Measurements from ENCODE around the gene NEDD4L. TPM values are rescaled to one million over a fixed set of nuclear protein-coding genes. Genes with fewer than 3 reads are reported as not detected.

The NEDD4L gene
- total and polyA plus RNA-seq, 2 experiments from 2014 or later, result 36.2 to 72.3 TPM

DNA sequence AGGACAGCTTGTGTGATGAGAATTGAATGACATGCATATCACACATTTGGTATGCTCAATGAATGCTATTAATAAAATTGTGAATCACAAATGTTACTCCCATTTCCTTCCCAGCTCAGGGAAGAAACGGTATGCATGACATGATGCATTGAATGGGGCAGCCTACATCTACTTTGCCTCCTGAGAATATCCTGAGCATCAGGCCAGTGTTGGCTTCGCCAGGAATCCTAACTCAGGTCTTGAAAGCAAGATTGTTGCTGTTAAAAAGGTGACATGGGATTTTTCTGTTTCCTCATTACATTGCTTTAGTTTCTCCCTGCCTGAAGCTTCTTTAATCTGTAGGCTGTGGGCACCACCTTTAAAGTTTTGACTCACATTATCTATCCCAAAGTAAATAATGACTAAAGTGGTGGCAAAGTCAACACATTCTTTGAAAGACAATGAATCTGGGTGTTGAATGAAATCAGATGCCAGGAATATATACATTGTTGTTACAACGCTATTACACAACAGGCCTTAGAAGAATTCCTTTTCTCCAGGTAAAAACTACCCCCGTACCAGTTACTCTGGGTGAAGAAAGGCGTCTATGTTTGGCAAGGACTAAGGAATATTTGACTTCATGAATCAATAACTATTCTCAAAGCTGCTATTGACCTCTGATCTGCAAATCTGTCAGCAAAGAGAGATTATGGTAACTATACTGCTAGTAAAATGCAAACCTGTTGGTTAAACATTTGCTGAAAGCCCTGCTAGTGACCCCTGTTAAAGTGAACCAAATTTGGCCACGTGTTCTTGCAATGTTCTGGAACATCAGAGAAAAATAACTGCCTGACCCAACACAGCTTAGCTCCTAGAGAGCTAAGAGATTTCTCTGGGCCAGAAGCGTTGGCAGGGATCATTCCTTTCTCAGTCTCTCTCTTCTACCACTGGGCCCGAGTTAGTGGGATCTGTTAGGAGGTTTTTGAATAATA is 30.5 kb upstream of the NEDD4L start:
- H3K27ac ChIP-seq (ENCODE audit: low read depth), result no peak overlapping the region
- H3F3A ChIP-seq (replicated peaks; ENCODE audit: low read depth), result no peaks in the 10 kb centered on the region
- Mint-ChIP-seq H3K9me3 (peaks cover 19% of the 10 kb centered on the region), H3K36me3 (ENCODE audit: low read depth) (peaks cover 15% of the 10 kb centered on the region; the same call in 2 of the 3 replicates), H3K27ac (no peak overlapping the region), H3K4me3 (no peak overlapping the region), H3K27me3 (ENCODE audit: insufficient read depth, low read depth, poor library complexity) (no peaks in the 10 kb centered on the region), H3K4me1 (peaks cover 13% of the 10 kb centered on the region)
- peak overlapping the region; percentile 12; the same call in 1 of the 2 replicates for H2AFZ ChIP-seq
- H3K36me3 ChIP-seq (ENCODE audit: insufficient read depth), result no peaks in the 10 kb centered on the region
- H3K4me3 ChIP-seq, result no peak overlapping the region
- no peaks in the 10 kb centered on the region for H3K79me2 ChIP-seq (replicated peaks; ENCODE audit: insufficient read depth)
- peaks cover 16% of the 10 kb centered on the region; the same call in 1 of the 2 replicates for H3K4me1 ChIP-seq (ENCODE audit: insufficient read depth)
- no peak overlapping the region for H3K4me2 ChIP-seq
- H3K9me2 ChIP-seq (ENCODE audit: insufficient read depth), result no peaks in the 10 kb centered on the region
- TF ChIP-seq, protein P1, sequence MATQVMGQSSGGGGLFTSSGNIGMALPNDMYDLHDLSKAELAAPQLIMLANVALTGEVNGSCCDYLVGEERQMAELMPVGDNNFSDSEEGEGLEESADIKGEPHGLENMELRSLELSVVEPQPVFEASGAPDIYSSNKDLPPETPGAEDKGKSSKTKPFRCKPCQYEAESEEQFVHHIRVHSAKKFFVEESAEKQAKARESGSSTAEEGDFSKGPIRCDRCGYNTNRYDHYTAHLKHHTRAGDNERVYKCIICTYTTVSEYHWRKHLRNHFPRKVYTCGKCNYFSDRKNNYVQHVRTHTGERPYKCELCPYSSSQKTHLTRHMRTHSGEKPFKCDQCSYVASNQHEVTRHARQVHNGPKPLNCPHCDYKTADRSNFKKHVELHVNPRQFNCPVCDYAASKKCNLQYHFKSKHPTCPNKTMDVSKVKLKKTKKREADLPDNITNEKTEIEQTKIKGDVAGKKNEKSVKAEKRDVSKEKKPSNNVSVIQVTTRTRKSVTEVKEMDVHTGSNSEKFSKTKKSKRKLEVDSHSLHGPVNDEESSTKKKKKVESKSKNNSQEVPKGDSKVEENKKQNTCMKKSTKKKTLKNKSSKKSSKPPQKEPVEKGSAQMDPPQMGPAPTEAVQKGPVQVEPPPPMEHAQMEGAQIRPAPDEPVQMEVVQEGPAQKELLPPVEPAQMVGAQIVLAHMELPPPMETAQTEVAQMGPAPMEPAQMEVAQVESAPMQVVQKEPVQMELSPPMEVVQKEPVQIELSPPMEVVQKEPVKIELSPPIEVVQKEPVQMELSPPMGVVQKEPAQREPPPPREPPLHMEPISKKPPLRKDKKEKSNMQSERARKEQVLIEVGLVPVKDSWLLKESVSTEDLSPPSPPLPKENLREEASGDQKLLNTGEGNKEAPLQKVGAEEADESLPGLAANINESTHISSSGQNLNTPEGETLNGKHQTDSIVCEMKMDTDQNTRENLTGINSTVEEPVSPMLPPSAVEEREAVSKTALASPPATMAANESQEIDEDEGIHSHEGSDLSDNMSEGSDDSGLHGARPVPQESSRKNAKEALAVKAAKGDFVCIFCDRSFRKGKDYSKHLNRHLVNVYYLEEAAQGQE (IDR thresholded peaks at IDR 0.05; ENCODE audit: unreplicated experiment), result no peak
- TF ChIP-seq ZNF331 (CRISPR knock-in tag; IDR thresholded peaks at IDR 0.05; ENCODE audit: low read depth), result no peak
- TF ChIP-seq POLR2AphosphoS5 (IDR thresholded peaks at IDR 0.05; ENCODE audit: low read depth), result no peak
- no peak for TF ChIP-seq EZH2phosphoT487 (IDR thresholded peaks at IDR 0.05; ENCODE audit: unreplicated experiment)
- TF ChIP-seq, protein P2, sequence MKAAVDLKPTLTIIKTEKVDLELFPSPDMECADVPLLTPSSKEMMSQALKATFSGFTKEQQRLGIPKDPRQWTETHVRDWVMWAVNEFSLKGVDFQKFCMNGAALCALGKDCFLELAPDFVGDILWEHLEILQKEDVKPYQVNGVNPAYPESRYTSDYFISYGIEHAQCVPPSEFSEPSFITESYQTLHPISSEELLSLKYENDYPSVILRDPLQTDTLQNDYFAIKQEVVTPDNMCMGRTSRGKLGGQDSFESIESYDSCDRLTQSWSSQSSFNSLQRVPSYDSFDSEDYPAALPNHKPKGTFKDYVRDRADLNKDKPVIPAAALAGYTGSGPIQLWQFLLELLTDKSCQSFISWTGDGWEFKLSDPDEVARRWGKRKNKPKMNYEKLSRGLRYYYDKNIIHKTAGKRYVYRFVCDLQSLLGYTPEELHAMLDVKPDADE (IDR thresholded peaks at IDR 0.05), result no peak
- TF ChIP-seq, protein P3, sequence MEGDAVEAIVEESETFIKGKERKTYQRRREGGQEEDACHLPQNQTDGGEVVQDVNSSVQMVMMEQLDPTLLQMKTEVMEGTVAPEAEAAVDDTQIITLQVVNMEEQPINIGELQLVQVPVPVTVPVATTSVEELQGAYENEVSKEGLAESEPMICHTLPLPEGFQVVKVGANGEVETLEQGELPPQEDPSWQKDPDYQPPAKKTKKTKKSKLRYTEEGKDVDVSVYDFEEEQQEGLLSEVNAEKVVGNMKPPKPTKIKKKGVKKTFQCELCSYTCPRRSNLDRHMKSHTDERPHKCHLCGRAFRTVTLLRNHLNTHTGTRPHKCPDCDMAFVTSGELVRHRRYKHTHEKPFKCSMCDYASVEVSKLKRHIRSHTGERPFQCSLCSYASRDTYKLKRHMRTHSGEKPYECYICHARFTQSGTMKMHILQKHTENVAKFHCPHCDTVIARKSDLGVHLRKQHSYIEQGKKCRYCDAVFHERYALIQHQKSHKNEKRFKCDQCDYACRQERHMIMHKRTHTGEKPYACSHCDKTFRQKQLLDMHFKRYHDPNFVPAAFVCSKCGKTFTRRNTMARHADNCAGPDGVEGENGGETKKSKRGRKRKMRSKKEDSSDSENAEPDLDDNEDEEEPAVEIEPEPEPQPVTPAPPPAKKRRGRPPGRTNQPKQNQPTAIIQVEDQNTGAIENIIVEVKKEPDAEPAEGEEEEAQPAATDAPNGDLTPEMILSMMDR (conservative IDR thresholded peaks at IDR 0.05; ENCODE audit: low read depth in 2 of 2), result no peak
- TF ChIP-seq EZH2 (IDR thresholded peaks at IDR 0.05; ENCODE audit: low read depth, unreplicated experiment), result no peak
- TF ChIP-seq, protein P4, sequence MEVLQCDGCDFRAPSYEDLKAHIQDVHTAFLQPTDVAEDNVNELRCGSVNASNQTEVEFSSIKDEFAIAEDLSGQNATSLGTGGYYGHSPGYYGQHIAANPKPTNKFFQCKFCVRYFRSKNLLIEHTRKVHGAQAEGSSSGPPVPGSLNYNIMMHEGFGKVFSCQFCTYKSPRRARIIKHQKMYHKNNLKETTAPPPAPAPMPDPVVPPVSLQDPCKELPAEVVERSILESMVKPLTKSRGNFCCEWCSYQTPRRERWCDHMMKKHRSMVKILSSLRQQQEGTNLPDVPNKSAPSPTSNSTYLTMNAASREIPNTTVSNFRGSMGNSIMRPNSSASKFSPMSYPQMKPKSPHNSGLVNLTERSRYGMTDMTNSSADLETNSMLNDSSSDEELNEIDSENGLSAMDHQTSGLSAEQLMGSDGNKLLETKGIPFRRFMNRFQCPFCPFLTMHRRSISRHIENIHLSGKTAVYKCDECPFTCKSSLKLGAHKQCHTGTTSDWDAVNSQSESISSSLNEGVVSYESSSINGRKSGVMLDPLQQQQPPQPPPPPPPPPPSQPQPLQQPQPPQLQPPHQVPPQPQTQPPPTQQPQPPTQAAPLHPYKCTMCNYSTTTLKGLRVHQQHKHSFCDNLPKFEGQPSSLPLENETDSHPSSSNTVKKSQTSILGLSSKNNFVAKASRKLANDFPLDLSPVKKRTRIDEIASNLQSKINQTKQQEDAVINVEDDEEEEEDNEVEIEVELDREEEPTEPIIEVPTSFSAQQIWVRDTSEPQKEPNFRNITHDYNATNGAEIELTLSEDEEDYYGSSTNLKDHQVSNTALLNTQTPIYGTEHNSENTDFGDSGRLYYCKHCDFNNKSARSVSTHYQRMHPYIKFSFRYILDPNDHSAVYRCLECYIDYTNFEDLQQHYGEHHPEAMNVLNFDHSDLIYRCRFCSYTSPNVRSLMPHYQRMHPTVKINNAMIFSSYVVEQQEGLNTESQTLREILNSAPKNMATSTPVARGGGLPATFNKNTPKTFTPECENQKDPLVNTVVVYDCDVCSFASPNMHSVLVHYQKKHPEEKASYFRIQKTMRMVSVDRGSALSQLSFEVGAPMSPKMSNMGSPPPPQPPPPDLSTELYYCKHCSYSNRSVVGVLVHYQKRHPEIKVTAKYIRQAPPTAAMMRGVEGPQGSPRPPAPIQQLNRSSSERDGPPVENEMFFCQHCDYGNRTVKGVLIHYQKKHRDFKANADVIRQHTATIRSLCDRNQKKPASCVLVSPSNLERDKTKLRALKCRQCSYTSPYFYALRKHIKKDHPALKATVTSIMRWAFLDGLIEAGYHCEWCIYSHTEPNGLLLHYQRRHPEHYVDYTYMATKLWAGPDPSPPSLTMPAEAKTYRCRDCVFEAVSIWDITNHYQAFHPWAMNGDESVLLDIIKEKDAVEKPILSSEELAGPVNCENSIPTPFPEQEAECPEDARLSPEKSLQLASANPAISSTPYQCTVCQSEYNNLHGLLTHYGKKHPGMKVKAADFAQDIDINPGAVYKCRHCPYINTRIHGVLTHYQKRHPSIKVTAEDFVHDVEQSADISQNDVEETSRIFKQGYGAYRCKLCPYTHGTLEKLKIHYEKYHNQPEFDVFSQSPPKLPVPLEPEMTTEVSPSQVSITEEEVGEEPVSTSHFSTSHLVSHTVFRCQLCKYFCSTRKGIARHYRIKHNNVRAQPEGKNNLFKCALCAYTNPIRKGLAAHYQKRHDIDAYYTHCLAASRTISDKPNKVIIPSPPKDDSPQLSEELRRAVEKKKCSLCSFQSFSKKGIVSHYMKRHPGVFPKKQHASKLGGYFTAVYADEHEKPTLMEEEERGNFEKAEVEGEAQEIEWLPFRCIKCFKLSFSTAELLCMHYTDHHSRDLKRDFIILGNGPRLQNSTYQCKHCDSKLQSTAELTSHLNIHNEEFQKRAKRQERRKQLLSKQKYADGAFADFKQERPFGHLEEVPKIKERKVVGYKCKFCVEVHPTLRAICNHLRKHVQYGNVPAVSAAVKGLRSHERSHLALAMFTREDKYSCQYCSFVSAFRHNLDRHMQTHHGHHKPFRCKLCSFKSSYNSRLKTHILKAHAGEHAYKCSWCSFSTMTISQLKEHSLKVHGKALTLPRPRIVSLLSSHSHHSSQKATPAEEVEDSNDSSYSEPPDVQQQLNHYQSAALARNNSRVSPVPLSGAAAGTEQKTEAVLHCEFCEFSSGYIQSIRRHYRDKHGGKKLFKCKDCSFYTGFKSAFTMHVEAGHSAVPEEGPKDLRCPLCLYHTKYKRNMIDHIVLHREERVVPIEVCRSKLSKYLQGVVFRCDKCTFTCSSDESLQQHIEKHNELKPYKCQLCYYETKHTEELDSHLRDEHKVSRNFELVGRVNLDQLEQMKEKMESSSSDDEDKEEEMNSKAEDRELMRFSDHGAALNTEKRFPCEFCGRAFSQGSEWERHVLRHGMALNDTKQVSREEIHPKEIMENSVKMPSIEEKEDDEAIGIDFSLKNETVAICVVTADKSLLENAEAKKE (CRISPR knock-in tag; IDR thresholded peaks at IDR 0.05), result no peak
- no peak for TF ChIP-seq NANOG (IDR thresholded peaks at IDR 0.05; ENCODE audit: borderline replicate concordance)
- H3K27me3 ChIP-seq (ENCODE audit: insufficient read depth), result no peaks in the 10 kb centered on the region
- DNase-seq (ENCODE audit: low spot score) (no peak), ATAC-seq (no peak; the same call in 2 of the 3 replicates)
- no peaks in the 10 kb centered on the region for H4K20me1 ChIP-seq (replicated peaks; ENCODE audit: insufficient read depth)
